ENCODE data around the gene ARHGAP31.
A peak's percentile ranks its signal among the peaks of the same experiment; 100 is the strongest.

DNA sequence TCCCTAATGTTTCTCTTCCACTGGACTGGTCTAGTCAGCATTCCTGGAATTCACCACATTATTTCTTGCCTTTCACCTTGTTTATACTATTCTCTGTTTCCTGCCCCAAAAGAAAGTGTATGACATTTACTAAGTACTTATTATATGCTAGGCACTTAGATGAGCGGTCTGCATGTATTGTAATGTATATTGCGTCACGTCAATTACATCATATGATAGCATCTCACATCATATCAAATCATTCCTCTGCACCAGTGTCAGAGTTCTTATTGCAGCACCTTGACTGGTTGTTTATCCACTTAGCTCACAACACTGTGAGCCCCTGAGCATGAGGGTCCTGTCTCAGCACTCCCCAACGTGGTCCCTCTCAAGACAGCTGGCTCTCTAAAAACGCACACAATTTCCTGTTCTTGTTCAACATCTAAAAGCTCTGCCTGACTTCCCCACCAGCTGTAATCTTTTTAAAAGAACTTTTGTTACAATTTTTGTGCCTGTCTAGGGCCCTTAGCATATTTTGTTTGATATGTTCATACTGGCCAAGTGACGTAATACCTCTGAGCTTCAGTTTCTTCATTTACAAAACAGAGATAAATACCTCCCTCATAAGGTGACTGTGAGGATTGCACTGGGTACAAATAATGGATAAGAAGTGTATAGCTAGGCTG lies 58.8 kb downstream of the ARHGAP31 start:
- TF ChIP-seq SMAD5 (IDR thresholded peaks at IDR 0.05; ENCODE audit: low read depth), result no peak
- TF ChIP-seq ELK1 (IDR thresholded peaks at IDR 0.05; ENCODE audit: low read depth, low read length), result no peak
- TF ChIP-seq, protein P1, sequence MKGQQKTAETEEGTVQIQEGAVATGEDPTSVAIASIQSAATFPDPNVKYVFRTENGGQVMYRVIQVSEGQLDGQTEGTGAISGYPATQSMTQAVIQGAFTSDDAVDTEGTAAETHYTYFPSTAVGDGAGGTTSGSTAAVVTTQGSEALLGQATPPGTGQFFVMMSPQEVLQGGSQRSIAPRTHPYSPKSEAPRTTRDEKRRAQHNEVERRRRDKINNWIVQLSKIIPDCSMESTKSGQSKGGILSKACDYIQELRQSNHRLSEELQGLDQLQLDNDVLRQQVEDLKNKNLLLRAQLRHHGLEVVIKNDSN (IDR thresholded peaks at IDR 0.05; ENCODE audit: borderline replicate concordance, extremely low read length, insufficient read depth, low read depth, low read length), result no peak
- peak; percentile 27; the same call in 1 of the 2 replicates for TF ChIP-seq SMC3 (IDR thresholded peaks at IDR 0.05; ENCODE audit: borderline replicate concordance, low read length)
- no peak for TF ChIP-seq JUNB (IDR thresholded peaks at IDR 0.05)
- TF ChIP-seq, protein P2, sequence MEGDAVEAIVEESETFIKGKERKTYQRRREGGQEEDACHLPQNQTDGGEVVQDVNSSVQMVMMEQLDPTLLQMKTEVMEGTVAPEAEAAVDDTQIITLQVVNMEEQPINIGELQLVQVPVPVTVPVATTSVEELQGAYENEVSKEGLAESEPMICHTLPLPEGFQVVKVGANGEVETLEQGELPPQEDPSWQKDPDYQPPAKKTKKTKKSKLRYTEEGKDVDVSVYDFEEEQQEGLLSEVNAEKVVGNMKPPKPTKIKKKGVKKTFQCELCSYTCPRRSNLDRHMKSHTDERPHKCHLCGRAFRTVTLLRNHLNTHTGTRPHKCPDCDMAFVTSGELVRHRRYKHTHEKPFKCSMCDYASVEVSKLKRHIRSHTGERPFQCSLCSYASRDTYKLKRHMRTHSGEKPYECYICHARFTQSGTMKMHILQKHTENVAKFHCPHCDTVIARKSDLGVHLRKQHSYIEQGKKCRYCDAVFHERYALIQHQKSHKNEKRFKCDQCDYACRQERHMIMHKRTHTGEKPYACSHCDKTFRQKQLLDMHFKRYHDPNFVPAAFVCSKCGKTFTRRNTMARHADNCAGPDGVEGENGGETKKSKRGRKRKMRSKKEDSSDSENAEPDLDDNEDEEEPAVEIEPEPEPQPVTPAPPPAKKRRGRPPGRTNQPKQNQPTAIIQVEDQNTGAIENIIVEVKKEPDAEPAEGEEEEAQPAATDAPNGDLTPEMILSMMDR (IDR thresholded peaks at IDR 0.05 in 2 of 3, conservative IDR thresholded peaks at IDR 0.05 in 1 of 3; ENCODE audit: control insufficient read depth in 2 of 3, extremely low read depth in 1 of 3, insufficient read depth in 1 of 3, low read depth in 3 of 3, low read length in 3 of 3), result peak; percentile 34 to 42 (median 34); a peak in 4 of 6 replicates
